ENCODE results near the gene CHST8. TPM values are rescaled to one million over a fixed set of nuclear protein-coding genes. Genes with fewer than 3 reads are reported as not detected.

CHST8 gene
- total RNA-seq, 1 experiment from 2014 or later = not detected

GRCh38 chr19:33580026-33580644 lies 41.6 kb upstream of the CHST8 start:
- H3K4me3 Mint-ChIP-seq (ENCODE audit: unreplicated experiment) = no peak overlapping the region
- CTCF ChIA-PET = interaction anchor here (0.6 kb wide), 1 partner anchor 438 kb away, joined by 3 read pairs; no protein-coding TSS in a partner anchor
- intact Hi-C loops (cut with micrococcal nuclease) = no loop called here
- no peak overlapping the region for H3K27ac Mint-ChIP-seq (ENCODE audit: low read depth, unreplicated experiment)
- no TSS peak for BruUV-seq (replicated peaks)
- TF ChIP-seq CTCF (IDR thresholded peaks at IDR 0.05; ENCODE audit: unreplicated experiment) = no peak
- H3K27me3 Mint-ChIP-seq (ENCODE audit: insufficient read depth, unreplicated experiment) = no peaks in the 10 kb centered on the region
- POLR2A ChIA-PET = no interaction called here
- H3K4me1 Mint-ChIP-seq (ENCODE audit: insufficient read depth, unreplicated experiment) = no peaks in the 10 kb centered on the region
- peaks cover 21% of the 10 kb centered on the region for H3K9me3 Mint-ChIP-seq (ENCODE audit: unreplicated experiment)
- no peak for DNase-seq (ENCODE audit: unreplicated experiment)
- peaks cover 6% of the 10 kb centered on the region for H3K36me3 Mint-ChIP-seq (ENCODE audit: insufficient read depth, unreplicated experiment)

- Mint-ChIP-seq H3K9me3 (ENCODE audit: unreplicated experiment) (peaks cover 21% of the 10 kb centered on the region), H3K27me3 (ENCODE audit: insufficient read depth, unreplicated experiment) (no peaks in the 10 kb centered on the region), H3K27ac (ENCODE audit: low read depth, unreplicated experiment) (no peak overlapping the region), H3K4me3 (ENCODE audit: unreplicated experiment) (no peak overlapping the region), H3K4me1 (ENCODE audit: insufficient read depth, unreplicated experiment) (no peaks in the 10 kb centered on the region), H3K36me3 (ENCODE audit: insufficient read depth, unreplicated experiment) (peaks cover 6% of the 10 kb centered on the region)
- ChIA-PET POLR2A (no interaction called here), CTCF (no interaction called here)
- DNase-seq (ENCODE audit: unreplicated experiment) = no peak
- TF ChIP-seq CTCF (IDR thresholded peaks at IDR 0.05; ENCODE audit: unreplicated experiment) = no peak
- BruUV-seq (replicated peaks) = no TSS peak
- intact Hi-C loops (cut with micrococcal nuclease) = no loop called here
Observed at GRCh38 chr19:33580645-33581037, 41.1 kb upstream of the CHST8 start.

- POLR2A ChIA-PET = no interaction called here
- no peaks in the 10 kb centered on the region for H3K27me3 Mint-ChIP-seq (ENCODE audit: insufficient read depth, unreplicated experiment)
- BruUV-seq (replicated peaks) = no TSS peak
- intact Hi-C loops (cut with micrococcal nuclease) = no loop called here
- peaks cover 2% of the 10 kb centered on the region for H3K36me3 Mint-ChIP-seq (ENCODE audit: insufficient read depth, unreplicated experiment)
- no peak for DNase-seq (ENCODE audit: unreplicated experiment)
- H3K4me3 Mint-ChIP-seq (ENCODE audit: unreplicated experiment) = no peak overlapping the region
- no peaks in the 10 kb centered on the region for H3K4me1 Mint-ChIP-seq (ENCODE audit: insufficient read depth, unreplicated experiment)
- H3K9me3 Mint-ChIP-seq (ENCODE audit: unreplicated experiment) = peaks cover 18% of the 10 kb centered on the region
- H3K27ac Mint-ChIP-seq (ENCODE audit: low read depth, unreplicated experiment) = no peak overlapping the region
- CTCF ChIA-PET = no interaction called here
- TF ChIP-seq CTCF (IDR thresholded peaks at IDR 0.05; ENCODE audit: unreplicated experiment) = no peak
Observed at GRCh38 chr19:33582914-33583313, 38.8 kb upstream of the CHST8 start.

GRCh38 chr19:33587150-33587549 lies 34.6 kb upstream of the CHST8 start:
- Mint-ChIP-seq H3K4me1 (ENCODE audit: insufficient read depth, unreplicated experiment) (no peaks in the 10 kb centered on the region), H3K27me3 (ENCODE audit: insufficient read depth, unreplicated experiment) (no peaks in the 10 kb centered on the region), H3K9me3 (ENCODE audit: unreplicated experiment) (peaks cover 39% of the 10 kb centered on the region), H3K36me3 (ENCODE audit: insufficient read depth, unreplicated experiment) (no peaks in the 10 kb centered on the region), H3K27ac (ENCODE audit: low read depth, unreplicated experiment) (no peak overlapping the region), H3K4me3 (ENCODE audit: unreplicated experiment) (no peak overlapping the region)
- POLR2A ChIA-PET = interaction anchor here (0.7 kb wide), 1 partner anchor 159 kb away, joined by 3 read pairs; no protein-coding TSS in a partner anchor
- TF ChIP-seq CTCF (IDR thresholded peaks at IDR 0.05; ENCODE audit: unreplicated experiment) = no peak
- DNase-seq (ENCODE audit: unreplicated experiment) = no peak
- no TSS peak for BruUV-seq (replicated peaks)
- CTCF ChIA-PET = no interaction called here
- intact Hi-C loops (cut with micrococcal nuclease) = no loop called here
